GM18498 (cell line): ENCODE results near the gene RANBP1.

Experiments
- ATAC-seq: cut with Tn5 transposase; IDR thresholded peaks from one replicate; pipeline ENCODE4 v1.9.1; 2021; ENCODE audit warnings: mild to moderate bottlenecking, moderate library complexity; ENCODE audit not compliant: unreplicated experiment

The RANBP1 gene

DNA sequence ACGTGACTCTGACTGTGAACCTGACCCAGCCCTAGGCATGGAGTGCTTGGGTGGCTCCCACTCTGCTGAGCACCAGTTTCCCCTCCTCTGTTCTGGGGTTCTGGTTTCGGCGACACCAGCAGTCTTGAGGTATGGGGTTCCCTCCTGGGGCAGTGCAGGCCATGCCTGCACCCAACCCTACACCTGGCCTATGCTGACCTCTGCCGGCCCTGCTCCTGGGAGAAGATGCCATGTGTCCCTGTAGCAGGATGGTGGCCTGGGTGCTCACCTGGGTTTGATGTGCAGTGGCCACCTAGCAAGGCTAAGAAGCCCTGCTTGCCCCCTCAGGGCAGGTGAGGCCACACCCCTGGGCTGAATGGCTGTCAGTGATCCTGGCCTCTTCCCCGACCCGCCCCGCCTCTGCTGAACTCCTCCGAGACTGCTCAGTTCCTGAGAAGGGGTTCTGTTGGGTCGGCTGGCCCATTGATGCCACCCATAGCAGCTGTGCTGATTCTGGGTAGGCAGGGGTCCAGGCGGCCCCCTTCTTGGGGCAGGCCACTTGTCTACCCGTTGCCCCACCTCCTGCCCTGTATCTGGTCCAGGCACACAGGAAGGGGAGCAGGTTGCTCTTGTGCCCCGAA lies 18.1 kb downstream of the RANBP1 start:
- ATAC-seq: no peak

DNA sequence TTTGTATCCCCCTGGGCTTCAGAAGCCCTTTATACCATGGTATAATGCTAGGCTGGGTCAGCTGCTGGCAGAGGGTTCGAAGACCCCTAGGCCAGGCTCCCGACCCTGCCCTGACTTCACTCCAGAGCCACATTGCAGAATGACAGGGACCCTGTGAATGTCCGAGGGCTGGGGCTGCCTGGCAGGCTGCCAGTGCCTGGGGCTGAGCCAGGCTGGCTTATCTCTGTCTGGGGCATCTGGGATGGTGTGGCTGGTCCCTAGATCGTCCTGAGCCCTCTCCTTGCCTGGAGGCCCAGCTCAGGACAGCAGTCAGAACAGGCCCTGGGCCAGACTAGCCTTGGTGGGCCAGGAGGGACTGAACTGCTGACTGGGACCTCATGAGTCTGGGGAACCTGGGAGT lies 19.4 kb downstream of the RANBP1 start:
- ATAC-seq: no peak

DNA sequence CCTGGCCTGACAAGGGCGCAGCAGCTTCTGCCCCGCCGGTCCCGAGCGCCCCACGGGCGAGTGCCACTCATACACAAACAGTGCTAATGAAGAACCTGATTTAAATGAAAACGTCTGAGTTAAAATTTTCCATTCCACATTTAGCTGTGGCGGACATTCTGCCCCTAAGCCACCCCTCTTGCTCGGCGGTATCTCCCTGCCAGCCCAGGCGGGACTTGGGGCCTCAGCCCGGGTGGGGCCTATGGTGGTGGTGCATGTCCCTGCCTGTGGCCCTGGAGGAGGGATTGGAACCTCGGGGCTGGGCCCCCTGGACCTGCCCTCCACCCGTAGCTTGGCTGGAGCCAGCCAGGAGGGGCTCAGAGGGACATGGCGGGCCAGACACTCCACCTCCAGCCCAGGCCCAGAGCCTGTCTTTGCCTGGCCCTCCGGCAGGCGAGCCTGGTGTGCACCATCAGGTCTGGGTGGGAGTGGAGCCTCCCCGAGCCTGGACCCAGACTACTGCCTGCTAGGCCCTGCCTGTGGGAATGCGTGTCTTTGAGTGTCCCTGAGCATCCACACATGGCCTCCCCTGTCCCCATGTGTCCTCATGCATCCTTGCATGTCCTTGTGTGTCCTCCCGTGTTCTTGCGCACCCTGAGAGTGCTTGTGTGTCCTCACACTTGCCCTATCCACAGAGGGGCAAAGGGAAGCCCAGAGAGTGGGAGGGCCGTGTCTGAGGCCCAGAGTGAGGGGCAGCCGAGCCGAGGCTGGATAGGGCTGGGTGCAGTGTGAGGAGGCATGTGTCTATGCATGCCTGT lies 20.1 kb downstream of the RANBP1 start:
- no peak for ATAC-seq

DNA sequence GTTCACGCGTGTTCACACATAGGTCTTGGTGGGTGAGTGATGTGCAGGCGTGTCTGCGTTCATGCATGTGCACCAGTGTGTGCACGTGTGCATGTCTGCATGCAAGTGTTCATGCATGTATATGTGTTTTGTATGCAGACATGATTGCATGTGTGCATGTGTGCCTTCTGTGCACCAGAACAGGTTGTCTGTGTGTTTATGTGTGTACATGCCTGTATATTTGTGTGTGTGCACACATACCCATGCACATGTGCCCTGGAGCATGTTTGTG lies 20.6 kb downstream of the RANBP1 start:
- ATAC-seq: no peak

DNA sequence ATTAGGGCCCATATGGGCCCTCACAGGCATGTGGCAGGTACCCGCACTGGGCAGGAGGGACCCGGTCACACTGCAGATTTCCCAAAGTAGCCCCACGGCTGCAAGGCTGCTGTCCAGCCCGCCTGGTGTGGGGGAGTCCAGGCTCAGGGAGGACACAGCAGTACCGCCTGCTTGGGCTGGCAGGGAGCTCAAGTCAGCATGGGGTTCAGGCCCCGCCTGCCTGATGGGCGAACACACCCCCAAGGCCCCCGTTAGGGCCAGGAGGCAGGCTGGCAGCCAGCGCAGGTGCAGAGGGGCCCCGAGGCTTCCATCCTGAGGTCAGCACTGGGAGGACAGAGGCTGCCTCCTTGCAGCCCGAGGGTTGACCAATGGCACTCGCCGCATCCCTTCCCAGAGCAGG lies 21.2 kb downstream of the RANBP1 start:
- no peak for ATAC-seq

DNA sequence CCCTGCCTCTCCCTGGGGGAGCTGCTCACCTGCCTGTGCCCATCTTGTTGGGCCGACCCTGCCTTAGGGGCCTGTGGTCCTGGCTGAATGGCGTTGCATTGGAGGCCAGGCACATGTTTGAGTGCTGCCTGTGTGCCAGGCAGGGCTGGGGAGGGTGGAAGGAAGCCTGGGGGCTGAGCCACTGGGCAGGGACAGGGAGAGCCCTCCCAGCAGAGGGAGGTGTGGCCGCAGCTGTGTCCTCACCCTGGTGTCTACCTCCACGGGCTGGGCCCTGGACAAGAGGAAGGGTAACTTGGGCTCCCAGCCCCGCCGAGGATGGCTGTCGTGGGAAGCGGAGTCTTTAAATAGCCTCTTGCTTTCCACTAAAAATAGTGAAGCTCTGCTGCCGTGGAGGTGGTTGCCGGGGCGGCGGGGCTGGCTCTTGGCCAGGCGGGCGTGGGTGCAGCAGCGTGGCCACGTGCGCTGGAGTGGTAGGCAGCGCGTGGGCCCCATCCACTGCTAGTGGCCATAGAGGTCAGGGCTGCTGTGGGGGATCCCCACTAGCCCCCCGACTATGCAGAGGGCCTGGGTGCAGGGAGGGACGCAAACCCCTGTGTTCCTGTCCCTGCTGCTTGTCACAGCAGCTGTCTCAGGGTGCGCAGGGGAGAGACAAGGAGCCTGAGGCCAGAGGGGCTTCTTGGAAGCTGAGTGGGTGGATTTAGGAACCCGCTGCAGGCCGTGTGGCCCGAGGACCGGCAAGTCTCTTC lies 21.9 kb downstream of the RANBP1 start:
- ATAC-seq: no peak

DNA sequence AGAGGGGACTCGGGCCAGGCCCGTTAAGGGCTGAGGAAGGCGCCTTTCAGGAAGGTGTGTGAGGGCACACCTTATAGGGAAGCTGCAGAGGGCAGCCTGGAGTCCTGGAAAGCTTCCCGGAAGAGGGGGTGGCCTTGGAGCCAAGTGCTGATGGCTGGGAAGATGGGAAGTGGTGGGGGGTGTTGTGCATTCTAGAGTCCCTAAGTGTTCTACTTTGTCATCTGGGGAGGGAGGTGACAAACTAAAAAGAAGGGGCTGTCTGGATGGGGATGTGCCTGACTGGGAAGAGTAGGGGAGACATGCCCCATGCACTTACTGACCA lies 22.5 kb downstream of the RANBP1 start:
- no peak for ATAC-seq

DNA sequence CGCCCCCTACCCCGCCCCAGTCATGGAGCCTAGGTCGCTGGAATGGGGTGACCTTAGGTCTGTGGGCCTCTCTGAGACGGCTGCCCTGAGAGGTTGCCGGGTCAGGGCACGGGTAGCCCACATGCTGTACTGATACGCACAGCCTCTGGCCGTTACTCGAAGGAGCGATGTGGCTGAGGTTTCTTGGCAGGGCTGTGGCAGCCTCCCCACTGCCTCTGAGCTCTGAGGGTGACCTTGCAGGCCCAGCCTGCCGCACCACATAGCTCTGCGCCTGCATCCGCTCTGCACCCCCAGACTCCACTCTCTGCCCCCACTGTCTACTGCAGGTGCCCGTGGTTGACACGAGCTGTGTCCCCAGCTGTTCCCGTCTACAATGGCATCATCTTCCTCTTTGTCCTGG lies 23.0 kb downstream of the RANBP1 start:
- no peak for ATAC-seq

DNA sequence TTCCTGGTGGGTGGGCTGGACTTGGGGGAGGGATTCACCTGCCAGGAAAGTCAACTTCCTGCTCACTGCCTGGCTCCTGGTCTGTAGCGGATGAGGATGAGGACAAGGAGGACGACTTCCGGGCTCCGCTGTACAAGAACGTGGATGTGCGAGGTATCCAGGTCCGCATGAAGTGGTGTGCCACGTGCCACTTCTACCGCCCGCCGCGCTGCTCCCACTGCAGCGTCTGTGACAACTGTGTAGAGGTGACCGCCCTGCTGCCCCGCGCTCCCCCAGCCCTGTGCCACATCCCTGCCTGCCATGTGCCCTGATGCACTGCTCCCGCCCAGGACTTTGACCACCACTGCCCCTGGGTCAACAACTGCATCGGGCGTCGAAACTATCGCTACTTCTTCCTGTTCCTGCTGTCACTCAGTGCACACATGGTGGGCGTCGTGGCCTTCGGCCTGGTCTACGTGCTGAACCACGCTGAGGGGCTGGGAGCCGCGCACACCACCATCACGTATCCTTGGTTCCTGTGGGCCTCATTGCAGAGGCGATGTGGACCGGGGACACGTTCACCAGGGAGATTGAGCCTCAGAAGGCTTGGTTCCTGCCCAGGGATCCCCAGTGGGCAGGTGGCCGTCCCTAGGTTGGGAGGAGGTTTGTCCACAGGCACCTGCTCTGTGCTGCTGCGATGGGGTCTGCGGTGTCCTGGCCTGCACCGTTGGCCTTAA lies 23.6 kb downstream of the RANBP1 start:
- ATAC-seq: no peak

DNA sequence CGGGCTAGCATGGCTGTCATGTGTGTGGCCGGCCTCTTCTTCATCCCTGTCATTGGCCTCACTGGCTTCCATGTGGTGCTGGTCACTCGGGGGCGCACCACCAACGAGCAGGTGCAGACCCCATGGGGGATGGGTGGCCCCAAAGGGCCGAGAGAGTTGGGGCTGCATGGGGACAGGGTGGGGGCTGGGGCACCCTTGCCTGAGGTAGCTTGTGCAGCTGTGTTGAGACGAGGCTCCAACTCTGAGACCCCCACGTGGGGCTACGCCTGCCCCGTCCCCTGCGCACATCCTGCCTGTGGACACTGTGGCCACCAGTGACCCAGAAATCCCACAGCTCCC lies 24.2 kb downstream of the RANBP1 start:
- ATAC-seq: no peak

DNA sequence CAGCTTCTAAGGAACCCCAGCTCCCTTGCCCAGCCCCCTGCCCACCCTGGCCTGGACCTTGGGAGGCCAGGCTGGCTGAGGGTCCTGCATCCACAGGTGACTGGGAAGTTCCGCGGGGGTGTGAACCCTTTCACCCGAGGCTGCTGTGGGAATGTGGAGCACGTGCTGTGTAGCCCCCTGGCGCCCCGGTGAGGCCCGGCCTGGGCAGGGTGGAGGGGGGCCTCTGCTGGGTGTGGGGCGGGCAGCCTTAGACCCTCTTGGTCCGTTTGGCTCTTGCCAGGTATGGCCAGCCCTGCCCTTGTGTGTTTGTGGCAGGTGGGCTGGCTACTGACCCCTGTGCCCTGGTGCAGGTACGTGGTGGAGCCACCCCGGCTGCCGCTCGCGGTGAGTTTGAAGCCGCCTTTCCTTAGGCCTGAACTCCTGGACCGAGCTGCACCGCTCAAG lies 24.6 kb downstream of the RANBP1 start:
- no peak for ATAC-seq

DNA sequence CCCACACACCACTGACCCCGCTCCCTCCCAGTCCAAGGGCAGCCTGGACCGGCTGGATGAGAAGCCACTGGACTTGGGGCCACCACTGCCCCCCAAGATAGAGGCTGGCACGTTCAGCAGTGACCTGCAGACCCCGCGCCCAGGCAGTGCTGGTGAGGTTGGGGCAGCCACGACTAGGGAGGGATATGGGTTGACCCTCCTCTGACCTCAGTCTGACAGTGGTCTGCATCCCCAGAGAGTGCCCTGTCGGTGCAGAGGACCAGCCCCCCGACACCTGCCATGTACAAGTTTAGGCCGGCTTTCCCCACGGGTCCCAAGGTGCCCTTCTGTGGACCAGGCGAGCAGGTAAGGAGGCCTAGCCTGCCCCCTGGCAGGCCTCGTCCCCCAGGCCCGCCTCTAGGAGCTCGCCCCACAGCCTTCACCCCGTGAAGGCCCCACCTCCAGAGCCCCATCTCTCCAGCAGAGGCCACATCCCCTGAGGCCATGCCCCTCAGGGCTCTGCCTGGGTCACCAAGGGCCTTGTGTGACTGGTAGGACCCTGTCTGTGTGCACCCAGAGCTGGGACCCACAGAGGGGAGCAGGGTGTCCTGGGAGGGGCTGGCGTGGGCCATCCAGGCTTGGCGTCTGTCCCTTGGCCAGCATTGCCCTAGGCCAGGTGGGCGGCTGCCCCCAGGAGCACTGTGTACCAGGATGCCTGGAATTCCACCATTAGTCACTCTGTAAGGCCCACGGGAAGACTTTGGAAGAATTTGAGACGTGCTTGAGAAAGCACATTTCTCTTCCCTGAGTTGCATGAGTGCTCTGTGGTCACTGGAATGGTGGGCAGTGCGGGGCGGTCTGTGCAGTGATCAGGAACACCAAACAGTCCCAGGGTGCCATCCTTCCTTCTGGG lies 25.5 kb downstream of the RANBP1 start:
- ATAC-seq: no peak

DNA sequence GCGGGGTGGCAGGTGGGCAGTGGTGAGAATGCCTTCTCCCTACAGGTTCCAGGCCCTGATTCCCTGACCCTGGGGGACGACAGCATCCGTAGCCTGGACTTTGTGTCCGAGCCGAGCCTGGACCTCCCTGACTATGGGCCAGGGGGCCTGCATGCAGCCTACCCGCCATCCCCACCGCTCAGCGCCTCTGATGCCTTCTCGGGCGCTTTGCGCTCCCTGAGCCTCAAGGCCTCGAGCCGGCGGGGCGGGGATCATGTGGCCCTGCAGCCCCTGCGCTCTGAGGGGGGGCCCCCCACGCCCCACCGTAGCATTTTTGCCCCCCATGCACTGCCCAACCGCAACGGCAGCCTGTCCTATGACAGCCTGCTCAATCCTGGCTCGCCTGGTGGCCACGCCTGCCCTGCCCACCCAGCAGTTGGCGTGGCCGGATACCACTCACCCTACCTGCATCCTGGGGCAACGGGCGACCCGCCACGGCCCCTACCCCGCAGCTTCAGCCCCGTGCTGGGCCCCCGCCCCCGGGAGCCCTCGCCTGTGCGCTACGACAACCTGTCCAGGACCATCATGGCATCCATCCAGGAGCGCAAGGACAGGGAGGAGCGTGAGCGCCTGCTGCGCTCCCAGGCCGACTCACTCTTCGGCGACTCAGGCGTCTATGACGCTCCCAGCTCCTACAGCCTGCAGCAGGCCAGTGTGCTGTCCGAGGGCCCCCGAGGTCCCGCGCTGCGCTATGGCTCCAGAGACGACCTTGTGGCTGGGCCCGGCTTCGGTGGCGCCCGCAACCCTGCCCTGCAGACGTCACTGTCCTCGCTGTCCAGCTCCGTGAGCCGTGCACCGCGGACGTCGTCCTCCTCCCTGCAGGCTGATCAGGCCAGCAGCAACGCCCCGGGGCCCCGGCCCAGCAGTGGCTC lies 27.1 kb downstream of the RANBP1 start:
- no peak for ATAC-seq

DNA sequence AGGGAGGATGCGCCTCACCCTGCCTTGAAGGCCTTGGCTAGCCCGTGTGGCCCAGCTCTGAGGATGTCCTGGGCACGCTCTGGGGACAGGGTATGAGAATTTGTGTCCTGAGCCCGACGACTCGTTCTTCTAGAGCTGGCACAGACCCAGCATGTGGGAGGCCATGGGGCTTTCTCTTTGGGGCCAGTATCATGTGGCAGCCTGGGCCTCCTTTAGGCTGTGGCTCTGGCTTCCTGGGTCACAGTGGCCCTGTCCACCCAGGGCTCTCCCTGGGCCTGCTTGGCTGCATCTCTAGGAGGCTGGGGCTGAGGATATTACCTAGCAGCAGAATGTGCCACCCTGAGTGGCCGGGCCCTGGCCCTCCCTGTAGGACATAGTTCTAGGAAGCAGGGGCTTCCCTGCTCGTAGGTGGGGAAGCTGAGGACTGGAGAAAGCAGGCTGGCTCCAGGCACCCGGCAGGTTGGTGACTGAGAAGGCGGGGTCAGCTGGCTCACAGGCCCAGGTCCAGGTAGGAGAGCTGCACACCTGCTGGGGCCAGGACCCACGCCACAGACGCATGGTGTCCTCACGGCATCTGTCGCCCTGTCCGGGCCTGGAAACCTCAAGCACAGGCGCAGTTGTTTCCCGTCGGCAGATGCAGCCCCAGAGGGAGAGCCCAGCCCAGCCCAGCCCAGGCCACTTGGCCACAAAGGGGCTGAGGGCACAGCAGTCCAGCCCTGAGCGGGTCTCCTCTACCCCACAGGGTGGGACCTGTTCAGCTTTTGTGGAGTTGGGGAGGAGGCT lies 28.2 kb downstream of the RANBP1 start:
- no peak for ATAC-seq

DNA sequence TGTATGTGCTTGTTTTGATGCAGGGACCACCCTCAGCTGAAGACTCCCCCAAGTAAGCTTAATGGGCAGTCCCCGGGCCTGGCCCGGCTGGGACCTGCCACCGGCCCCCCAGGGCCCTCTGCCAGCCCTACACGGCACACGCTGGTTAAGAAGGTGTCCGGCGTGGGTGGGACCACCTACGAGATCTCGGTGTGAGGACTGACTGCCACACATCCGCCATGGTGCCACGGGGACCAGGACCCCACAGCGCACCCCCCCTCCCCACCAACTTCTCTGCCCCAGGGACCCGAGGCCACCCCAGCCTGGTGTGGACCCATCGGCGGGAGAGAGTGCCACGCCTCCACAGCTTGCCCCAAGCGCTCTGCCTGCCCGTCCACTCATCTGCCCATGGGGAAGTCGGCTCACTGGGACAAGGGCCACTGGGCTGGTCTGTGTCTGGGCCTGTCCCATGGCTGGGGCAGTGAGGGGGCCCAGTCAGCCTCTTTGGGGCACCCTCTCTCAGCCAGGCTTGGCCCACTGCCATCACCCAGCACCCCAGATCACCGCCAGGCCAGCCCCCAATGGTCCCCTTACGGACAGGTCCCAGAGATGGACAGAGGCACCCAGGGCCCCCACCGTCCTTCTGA lies 29.4 kb downstream of the RANBP1 start:
- no peak for ATAC-seq

DNA sequence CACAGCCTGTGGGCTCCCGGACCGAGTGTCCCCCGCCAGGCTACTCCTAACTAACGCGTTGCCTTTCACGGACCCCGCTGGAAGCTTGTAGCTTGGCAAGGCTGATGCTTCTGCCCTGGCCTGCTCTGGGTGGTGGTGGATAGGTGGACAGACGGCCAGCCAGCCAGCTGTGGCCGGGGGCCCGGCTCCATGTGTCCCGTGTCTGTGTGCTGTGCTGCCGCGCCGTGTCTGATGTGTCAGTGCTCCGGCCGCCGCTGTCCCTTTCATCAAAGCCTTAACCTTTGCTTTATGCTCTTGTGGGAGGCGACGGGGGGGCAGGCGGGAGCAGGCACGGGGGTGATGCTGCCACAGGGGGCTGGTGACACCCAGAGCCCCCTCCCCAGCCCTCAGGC lies 29.9 kb downstream of the RANBP1 start:
- no peak for ATAC-seq

DNA sequence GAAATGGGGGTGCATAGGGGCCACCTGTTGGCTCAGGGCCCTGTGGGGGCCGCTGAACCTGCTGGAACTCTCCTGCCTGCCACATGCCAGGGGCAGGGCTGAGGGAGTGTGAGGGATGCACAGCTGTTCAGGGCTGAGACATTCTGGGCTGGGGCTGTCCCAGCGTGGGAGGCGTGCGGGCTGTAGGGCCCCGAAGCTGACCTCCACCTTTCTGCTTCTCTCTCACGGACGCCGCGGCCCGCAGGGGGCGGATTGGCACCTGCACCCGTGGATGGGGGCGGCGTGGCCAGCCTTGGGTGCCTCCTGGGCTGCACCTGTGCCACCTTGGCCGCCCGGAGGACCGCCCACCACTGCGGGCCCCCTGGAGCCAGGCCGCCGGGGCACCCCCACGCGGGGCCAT lies 30.9 kb downstream of the RANBP1 start:
- no peak for ATAC-seq

DNA sequence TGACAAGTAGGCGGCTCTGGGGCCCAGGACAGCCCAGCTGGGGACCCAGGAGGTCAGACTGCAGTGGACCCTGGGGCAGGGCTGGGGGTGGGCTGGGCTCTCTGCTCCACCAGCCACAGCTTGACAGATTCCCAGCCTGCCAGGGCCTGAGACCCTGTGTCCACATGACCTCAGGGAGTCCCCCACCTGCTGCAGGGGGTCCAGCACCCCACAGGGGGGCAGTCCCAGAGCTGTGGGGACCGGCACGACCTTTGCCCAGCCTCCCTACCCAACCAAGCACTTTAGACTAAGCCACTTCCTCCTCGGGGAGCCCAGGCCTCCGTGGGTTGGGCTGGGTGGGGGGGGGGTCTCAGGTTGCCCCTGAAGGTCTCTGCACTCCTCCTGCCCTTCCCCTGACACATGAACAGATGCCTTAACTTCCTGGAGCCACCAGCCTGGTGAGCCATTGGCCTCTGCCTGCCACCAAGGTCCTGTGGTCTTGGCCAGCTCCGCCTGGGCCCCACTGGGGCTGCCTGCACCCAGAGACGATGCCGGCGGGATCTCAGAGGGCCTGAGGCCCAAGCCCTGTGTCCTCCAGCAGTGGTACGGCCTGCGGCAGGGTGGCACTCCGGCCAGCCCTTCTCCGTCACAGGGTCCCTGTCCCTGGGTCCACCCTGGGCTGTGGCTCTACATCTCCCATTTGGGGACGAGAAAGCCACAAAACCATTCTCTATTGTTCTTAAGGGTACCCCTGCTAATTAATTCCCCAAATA lies 31.5 kb downstream of the RANBP1 start:
- no peak for ATAC-seq
